Body of pancreas (tissue), 4 donors: ENCODE measurements around the gene IL1RAPL2.

Experiments used
- CTCF ChIP-seq, 7 experiments: fragments of 450-650 bp in 4 of 7; fragments of 200-600 bp in 3 of 7; sonication (generic) in 3 of 7; IDR thresholded peaks; one replicate each; pipeline ENCODE4 v1.5.1; 2016 to 2019; ENCODE audit warnings: antibody characterized with exemption in 7 of 7
- POLR2A ChIP-seq, 3 donors: fragments of 450-650 bp; IDR thresholded peaks; one replicate each; pipeline ENCODE4 v1.6.1; 2016; ENCODE audit warnings: antibody characterized with exemption in 3 of 3, mild to moderate bottlenecking in 2 of 3

GRCh38 chrX:104539081-104539480, 26.9 kb upstream of the IL1RAPL2 start:
- no peak for TF ChIP-seq CTCF (IDR thresholded peaks at IDR 0.05)
- TF ChIP-seq POLR2A (IDR thresholded peaks at IDR 0.05) = no peak
